ENCODE data around the gene KYAT1. TPM values are rescaled to one million over a fixed set of nuclear protein-coding genes. Genes with fewer than 3 reads are reported as not detected.

Gene KYAT1
- total and polyA plus RNA-seq, 2 of the 8 experiments (the other 6 are each of a cell fraction or from before 2014, with no cell fraction given), result 30.4 to 42.2 TPM

DNA sequence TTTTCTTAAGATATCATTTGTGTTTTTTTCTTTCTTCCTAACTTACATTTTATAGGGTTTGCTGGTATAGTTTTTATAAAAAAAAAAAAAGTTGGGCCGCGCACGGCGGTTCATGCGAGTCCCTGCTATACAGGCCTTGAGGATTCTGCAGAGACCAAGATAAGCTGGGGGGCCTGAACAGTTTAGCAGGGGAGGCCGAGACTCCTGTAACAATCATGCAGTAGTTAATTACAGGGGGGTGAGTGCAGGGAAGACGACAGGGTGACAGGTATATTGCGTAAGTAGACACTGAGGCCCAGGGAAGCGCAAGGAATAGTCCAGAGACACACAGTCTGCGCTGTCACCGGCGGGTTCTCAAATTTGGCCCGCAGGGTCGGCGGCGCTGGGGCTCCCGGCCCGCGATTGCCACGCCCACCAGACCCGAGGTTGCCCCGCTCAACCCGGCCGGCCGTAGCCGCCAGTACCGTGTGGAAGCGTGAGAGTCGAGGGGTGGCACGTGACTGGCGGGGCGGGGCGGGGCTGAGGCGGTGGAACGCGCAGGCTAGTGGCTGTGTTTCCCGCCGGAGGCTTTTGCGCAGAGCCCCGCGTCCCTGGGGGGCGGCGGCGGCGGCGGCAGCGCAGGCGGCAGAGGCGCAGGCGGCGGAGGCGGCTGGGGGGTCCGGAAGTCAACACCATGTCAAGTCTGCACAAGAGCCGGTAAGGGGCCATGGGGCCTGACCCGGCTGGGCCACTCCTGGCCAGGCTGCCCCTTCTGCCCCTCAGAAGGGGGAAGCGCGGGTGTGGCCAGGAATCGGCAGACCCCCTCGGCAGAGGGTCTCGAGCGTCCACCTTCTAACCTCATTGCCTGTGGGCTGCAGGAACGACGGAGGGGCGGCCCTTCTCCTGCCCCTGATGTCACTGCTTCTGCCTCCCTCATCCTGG lies 94.8 kb downstream of the KYAT1 start, which contains the start of gene TBC1D13 (continued):
- TF ChIP-seq EGR1 (IDR thresholded peaks at IDR 0.05; ENCODE audit: borderline replicate concordance, low read depth, low read length) (peak; percentile 61; the same call in 1 of the 2 replicates), SP2 (IDR thresholded peaks at IDR 0.05; ENCODE audit: low read length) (no peak), JUND (IDR thresholded peaks at IDR 0.05; ENCODE audit: low read length) (no peak), ASH2L (IDR thresholded peaks at IDR 0.05; ENCODE audit: low read length) (peak; percentile 92), CHD2 (IDR thresholded peaks at IDR 0.05; ENCODE audit: low read length) (peak; percentile 68), EZH2 (IDR thresholded peaks at IDR 0.05; ENCODE audit: low read depth, low read length, severe bottlenecking) (no peak), POLR2A (IDR thresholded peaks at IDR 0.05; ENCODE audit: control extremely low read depth in 1 of 2, low read depth in 2 of 2, low read length in 2 of 2) (peak in 1 of 2 experiments; percentile 56; a peak in 2 of 3 replicates), NANOG (IDR thresholded peaks at IDR 0.05; ENCODE audit: insufficient read depth, low read depth, low read length, poor library complexity, severe bottlenecking) (no peak), BRCA1 (IDR thresholded peaks at IDR 0.05; ENCODE audit: low read depth, low read length) (no peak), MAX (IDR thresholded peaks at IDR 0.05) (peak; percentile 98), SIN3A (conservative IDR thresholded peaks at IDR 0.05 in 1 of 2, IDR thresholded peaks at IDR 0.05 in 1 of 2; ENCODE audit: low read depth in 1 of 2, low read length in 2 of 2) (peak; percentile 28 to 95; a peak in 3 of 4 replicates), YY1 (IDR thresholded peaks at IDR 0.05; ENCODE audit: low read depth, low read length) (peak; percentile 39; the same call in 1 of the 2 replicates), CBX8 (IDR thresholded peaks at IDR 0.05; ENCODE audit: borderline replicate concordance, low read depth, low read length) (no peak), RNF2 (IDR thresholded peaks at IDR 0.05; ENCODE audit: borderline replicate concordance, low read depth, low read length, missing control alignments, poor library complexity, severe bottlenecking) (no peak), SIX5 (IDR thresholded peaks at IDR 0.05; ENCODE audit: low read depth, low read length) (no peak), CTCF (IDR thresholded peaks at IDR 0.05; ENCODE audit: control extremely low read depth in 1 of 3, insufficient read depth in 1 of 3, low read depth in 1 of 3, low read length in 3 of 3) (no peak)
- TF ChIP-seq, protein P1, sequence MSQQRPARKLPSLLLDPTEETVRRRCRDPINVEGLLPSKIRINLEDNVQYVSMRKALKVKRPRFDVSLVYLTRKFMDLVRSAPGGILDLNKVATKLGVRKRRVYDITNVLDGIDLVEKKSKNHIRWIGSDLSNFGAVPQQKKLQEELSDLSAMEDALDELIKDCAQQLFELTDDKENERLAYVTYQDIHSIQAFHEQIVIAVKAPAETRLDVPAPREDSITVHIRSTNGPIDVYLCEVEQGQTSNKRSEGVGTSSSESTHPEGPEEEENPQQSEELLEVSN (IDR thresholded peaks at IDR 0.05), result peak; percentile 97
- TF ChIP-seq, protein P2, sequence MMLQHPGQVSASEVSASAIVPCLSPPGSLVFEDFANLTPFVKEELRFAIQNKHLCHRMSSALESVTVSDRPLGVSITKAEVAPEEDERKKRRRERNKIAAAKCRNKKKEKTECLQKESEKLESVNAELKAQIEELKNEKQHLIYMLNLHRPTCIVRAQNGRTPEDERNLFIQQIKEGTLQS (IDR thresholded peaks at IDR 0.05; ENCODE audit: insufficient read depth, low read depth, low read length), result peak; percentile 65

Measured in H1 (cell line).